GM13977 (cell line): ENCODE results near the gene XDH.

Source experiments
- DNase-seq: peaks from one replicate; pipeline ENCODE4 v3.0.0; 2012; ENCODE audit warnings: low spot score
- CTCF ChIP-seq: IDR thresholded peaks from 2 replicates; pipeline ENCODE4 v1.5.1; 2012; ENCODE audit warnings: mild to moderate bottlenecking, control low read depth; ENCODE audit not compliant: insufficient read depth; ENCODE audit errors: extremely low read depth, missing control alignments
- in situ Hi-C: fragments of 300-500 bp; cut with MboI; formaldehyde crosslinking; loops from one replicate; pipeline ENCODE4 v1.12.0; 2022; ENCODE audit warnings: low sequenced_read_pairs, low pct_unique_long_range_greater_than_20kb, mixed read lengths, inconsistent platforms; ENCODE audit not compliant: unreplicated experiment

The XDH gene

GRCh38 chr2:31296641-31297287, 117.8 kb downstream of the XDH start:
- in situ Hi-C loops, result no loop called here
- DNase-seq, result no peak
- TF ChIP-seq CTCF, result no peak

GRCh38 chr2:31294196-31294595, 120.3 kb downstream of the XDH start:
- in situ Hi-C loops, result no loop called here
- no peak for TF ChIP-seq CTCF
- no peak for DNase-seq

GRCh38 chr2:31287654-31288053, 126.9 kb downstream of the XDH start:
- in situ Hi-C loops, result no loop called here
- TF ChIP-seq CTCF, result no peak
- no peak for DNase-seq

- no peak for DNase-seq
- TF ChIP-seq CTCF, result no peak
- in situ Hi-C loops, result no loop called here
These were observed 127.5 kb downstream of the XDH start for GRCh38 chr2:31286961-31287550.

- no peak for DNase-seq
- no peak for TF ChIP-seq CTCF
- in situ Hi-C loops, result no loop called here
These were observed 128.3 kb downstream of the XDH start for GRCh38 chr2:31286230-31286629.
